NCI-H1436 (cell line): ENCODE data around the gene SYT7.
"Not testable (repeated sequence)": the region's sequence is repeated elsewhere in the genome, so short reads cannot be mapped to it uniquely, and the experiment has no call there.

ENCODE experiments used
- DNase-seq: peaks from one replicate; lab custom pipeline; 2025; lab: John Stamatoyannopoulos, UW

SYT7 gene

DNA sequence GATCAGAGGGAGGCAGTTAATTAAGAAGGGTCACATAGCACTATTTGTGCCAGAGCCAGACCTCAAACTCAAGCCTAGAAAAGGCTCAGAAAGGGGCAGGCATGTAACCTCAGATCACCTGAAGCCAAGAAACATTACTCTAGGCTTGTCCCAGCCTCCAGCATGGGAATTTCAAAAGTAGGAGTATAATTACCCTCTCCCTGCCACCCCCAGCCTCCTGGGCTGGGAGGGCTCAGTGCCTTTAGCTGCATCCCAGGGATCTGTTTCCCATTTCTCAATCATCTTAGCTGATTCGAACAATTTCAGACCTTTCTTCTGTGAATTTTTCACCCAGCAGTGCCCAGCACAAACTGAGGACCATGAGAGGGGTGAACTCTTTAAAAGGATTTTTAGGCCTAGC lies 105.4 kb downstream of the SYT7 start:
- DNase-seq: no peak

DNA sequence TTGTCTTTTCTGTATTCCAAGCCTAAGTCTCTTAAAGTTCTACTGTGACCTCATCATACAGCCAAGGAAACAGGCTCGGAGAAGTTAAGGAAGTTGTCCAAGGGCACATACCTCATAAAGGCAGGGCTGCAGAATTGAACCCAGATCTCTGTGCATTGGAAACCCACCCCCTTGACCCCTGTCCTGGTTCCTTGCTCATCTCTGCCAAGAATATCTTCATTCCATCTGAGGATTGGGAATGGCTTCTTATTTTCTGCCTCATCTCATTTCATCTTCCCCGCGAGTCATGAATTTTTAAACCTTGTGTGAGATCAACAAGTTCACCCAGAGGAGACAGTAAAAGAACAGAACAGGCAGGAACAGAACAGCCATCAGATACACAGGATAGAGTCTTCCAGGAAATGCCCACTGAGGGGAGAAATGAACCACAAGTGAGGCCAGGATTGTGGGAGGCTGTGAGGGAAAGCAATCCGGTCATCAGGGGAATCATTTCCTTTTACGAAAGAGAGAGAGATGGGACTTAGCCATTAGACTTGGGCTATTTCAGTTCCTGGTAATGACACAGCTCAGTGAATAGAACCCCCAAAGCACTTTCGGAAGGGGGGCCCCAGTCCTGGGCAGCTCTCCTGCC lies 106.7 kb downstream of the SYT7 start:
- DNase-seq: no peak

GRCh38 chr11:61473370-61474012 lies 107.4 kb downstream of the SYT7 start:
- DNase-seq: no peak

- no peak for DNase-seq
Observed at GRCh38 chr11:61472868-61473267, 108.0 kb downstream of the SYT7 start.

DNA sequence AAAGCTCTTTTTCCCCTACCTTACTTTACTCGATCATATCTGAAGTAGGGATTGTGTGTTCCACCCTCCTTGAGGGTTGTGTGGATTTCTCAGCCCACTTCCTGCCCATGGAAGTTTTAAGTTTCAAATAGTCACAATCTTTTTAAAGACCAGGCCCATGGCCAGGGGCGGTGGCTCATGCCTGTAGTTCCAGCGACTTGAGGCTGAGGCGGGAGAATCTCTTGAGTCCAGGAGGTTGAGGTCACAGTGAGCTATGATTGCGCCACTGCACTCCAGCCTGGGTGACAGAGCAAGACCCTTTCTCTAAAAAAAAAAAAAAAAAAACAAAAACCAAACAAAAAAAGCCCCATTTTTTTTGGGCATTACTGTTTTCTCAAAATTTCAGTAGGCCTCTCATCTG lies 108.6 kb downstream of the SYT7 start:
- DNase-seq: no peak

- no peak for DNase-seq
Observed at GRCh38 chr11:61468002-61468401, 112.9 kb downstream of the SYT7 start.

GRCh38 chr11:61467602-61468001 lies 113.3 kb downstream of the SYT7 start:
- not testable (repeated sequence) for DNase-seq
